Skeletal muscle tissue (tissue), 4 donors: ENCODE measurements around the gene PLCH1. TPM values are rescaled to one million over a fixed set of nuclear protein-coding genes. Genes with fewer than 3 reads are reported as not detected.

ENCODE experiments used
- H3K27ac ChIP-seq: one replicate; pipeline ENCODE4 v1.7.0; 2013; ENCODE audit warnings: mild to moderate bottlenecking, low read depth, low read length, inconsistent platforms
- H3K27me3 ChIP-seq, 3 donors: one replicate each; pipeline ENCODE4 v1.7.0; 2013; ENCODE audit warnings: low read length in 3 of 3; ENCODE audit not compliant: control insufficient read depth in 3 of 3, insufficient read depth in 3 of 3
- H3K36me3 ChIP-seq, 3 donors: one replicate each; pipeline ENCODE4 v1.7.0; 2013; ENCODE audit warnings: low read length in 3 of 3; ENCODE audit not compliant: control insufficient read depth in 3 of 3, insufficient read depth in 3 of 3
- H3K4me1 ChIP-seq, 3 donors: one replicate each; pipeline ENCODE4 v1.7.0; 2013; ENCODE audit warnings: low read length in 3 of 3, mild to moderate bottlenecking in 3 of 3; ENCODE audit not compliant: control insufficient read depth in 3 of 3, insufficient read depth in 3 of 3
- H3K4me3 ChIP-seq, 3 donors: one replicate each; pipeline ENCODE4 v1.7.0; 2013; ENCODE audit warnings: low read length in 3 of 3
- H3K9ac ChIP-seq, 3 donors: one replicate each; pipeline ENCODE4 v1.7.0; 2013; ENCODE audit warnings: low read length in 3 of 3, mild to moderate bottlenecking in 3 of 3, moderate library complexity in 2 of 3, low read depth in 1 of 3
- H3K9me3 ChIP-seq, 3 donors: one replicate each; pipeline ENCODE4 v1.7.0; 2013; ENCODE audit warnings: low read length in 3 of 3; ENCODE audit not compliant: control insufficient read depth in 3 of 3
- total RNA-seq: library from RNA; depleted of rRNA; stranded (reverse); fragments of >200 nt; gene quantifications from one replicate; pipeline ENCODE4 v1.2.3, GENCODE V29; 2014
- donor health status: Osteomylitis.

The PLCH1 gene
- total RNA-seq, 1 donor from 2014 or later, result 0.52 TPM

DNA sequence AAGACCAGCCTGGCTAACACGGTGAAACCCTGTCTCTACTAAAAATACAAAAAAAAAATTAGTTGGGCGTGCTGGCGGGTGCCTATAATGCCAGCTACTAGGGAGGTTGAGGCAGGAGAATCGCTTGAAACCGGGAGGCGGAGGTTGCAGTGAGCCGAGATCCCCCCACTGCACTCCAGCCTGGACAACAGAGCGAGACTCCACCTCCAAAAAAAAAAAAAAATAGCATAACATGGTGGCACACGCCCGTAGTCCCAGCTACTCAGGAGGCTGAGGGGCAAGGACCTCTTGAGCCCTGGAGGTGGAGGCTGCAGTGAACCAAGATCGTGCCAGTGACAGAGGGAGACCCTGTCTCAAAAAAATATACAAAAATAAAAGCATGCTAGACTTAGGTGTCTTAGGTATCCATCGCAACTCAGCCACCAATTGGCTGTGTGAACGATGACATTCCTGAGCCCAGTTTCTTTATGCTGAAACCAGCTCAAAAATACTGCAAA lies 6.2 kb downstream of the PLCH1 start:
- Histone ChIP-seq H3K27ac (no peak overlapping the region), H3K4me3 (no peak overlapping the region), H3K27me3 (peaks cover 9 to 27% (median 16%) of the 10 kb centered on the region in 3 donors), H3K36me3 (no peaks in the 10 kb centered on the region), H3K9me3 (no peaks in the 10 kb centered on the region), H3K9ac (no peak overlapping the region), H3K4me1 (peaks cover 0 to 3% (median 2%) of the 10 kb centered on the region in 3 donors)

DNA sequence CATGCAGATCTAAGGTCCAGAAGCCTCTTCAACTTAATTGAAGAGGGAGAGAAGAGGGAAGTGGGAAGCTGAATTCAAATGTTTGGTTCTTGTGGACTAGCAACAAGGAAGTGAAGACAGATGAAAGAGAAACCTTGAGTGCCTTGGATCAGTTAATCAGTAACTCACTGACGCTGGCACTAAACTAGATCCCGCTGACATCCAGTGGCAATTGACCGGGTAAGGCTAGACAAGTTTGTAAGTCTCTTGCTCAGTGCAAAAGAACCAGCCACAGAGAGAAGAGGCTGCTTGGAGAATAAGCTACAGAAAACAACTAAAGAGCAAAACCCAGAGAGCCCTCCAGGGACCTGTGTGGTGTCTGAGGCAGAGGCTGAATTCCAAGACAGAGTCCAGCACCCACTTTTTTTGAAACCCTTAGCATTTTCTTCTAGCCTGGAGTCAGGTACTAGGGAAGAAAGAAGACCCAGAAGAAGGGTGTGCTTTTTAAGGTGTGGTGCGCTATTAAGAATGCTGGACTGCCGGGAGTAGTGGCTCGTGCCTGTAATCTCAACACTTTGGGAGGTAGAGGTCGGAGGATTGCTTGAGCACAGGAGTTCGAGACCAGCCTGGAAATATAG lies 6.9 kb downstream of the PLCH1 start:
- H3K9me3 ChIP-seq, result no peaks in the 10 kb centered on the region
- no peak overlapping the region for H3K9ac ChIP-seq
- no peaks in the 10 kb centered on the region for H3K4me1 ChIP-seq
- H3K36me3 ChIP-seq, result no peaks in the 10 kb centered on the region
- no peak overlapping the region for H3K27ac ChIP-seq
- no peak overlapping the region for H3K4me3 ChIP-seq
- H3K27me3 ChIP-seq, result peaks cover 6 to 23% (median 10%) of the 10 kb centered on the region in 3 donors

GRCh38 chr3:155736381-155736780 lies 8.5 kb downstream of the PLCH1 start:
- peaks cover 0 to 14% (median 6%) of the 10 kb centered on the region in 3 donors for H3K27me3 ChIP-seq
- no peak overlapping the region for H3K27ac ChIP-seq
- no peak overlapping the region for H3K9ac ChIP-seq
- H3K36me3 ChIP-seq, result no peaks in the 10 kb centered on the region
- no peaks in the 10 kb centered on the region for H3K4me1 ChIP-seq
- no peak overlapping the region for H3K4me3 ChIP-seq
- H3K9me3 ChIP-seq, result no peaks in the 10 kb centered on the region

GRCh38 chr3:155730843-155731242 lies 14.0 kb downstream of the PLCH1 start:
- no peak overlapping the region for H3K4me3 ChIP-seq
- no peak overlapping the region for H3K9ac ChIP-seq
- H3K27me3 ChIP-seq, result no peaks in the 10 kb centered on the region
- no peak overlapping the region for H3K27ac ChIP-seq
- no peaks in the 10 kb centered on the region for H3K4me1 ChIP-seq
- no peaks in the 10 kb centered on the region for H3K36me3 ChIP-seq
- no peaks in the 10 kb centered on the region for H3K9me3 ChIP-seq

- Histone ChIP-seq H3K27me3 (no peaks in the 10 kb centered on the region), H3K4me1 (no peaks in the 10 kb centered on the region), H3K27ac (no peak overlapping the region), H3K9ac (no peak overlapping the region), H3K9me3 (no peaks in the 10 kb centered on the region), H3K4me3 (no peak overlapping the region), H3K36me3 (no peaks in the 10 kb centered on the region)
Observed at GRCh38 chr3:155727836-155728235, 17.0 kb downstream of the PLCH1 start.

DNA sequence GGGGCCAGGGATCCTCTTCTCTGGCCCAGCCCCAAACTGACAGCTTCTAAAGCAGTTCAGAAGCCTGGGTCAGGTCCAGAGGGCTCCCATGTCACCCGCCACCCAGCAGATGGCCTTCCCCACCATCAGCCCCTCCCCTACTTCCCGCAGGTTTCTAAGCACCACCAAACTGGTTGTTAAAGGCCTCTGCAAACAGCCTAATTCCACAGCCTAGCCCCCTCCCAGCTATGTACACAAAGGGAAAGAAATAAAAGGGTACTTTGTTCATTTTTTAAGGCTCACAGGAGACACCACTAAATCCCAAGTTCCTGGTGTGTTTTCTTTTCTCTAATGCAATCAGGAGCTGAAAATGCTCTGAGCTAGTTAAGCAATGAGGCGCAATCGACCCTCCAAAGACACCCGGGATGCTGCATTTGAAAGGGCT lies 30.6 kb downstream of the PLCH1 start:
- Histone ChIP-seq H3K27me3 (no peaks in the 10 kb centered on the region), H3K9ac (no peak overlapping the region), H3K36me3 (no peaks in the 10 kb centered on the region), H3K9me3 (peaks cover 0 to 2% (median 0%) of the 10 kb centered on the region in 3 donors), H3K4me1 (no peaks in the 10 kb centered on the region), H3K4me3 (no peak overlapping the region), H3K27ac (no peak overlapping the region)

DNA sequence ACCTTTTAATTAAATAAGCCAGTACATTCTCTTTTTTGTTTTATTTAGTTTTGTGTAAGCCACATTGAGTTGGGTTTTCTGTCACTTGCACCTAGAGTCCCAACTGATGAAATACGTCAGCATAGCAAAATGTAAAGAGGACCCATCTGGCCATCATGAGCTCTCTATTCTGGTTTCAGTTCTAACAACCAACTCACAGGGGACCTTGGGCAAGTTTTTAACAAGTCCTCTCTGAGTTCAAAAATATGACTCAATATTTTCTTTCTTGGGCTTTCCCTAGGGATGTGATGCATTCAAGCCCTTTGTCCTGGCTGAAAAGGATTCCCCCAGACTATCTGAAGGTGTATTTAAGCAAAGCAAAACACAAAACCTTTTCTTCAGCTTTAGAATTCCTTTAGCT lies 32.9 kb downstream of the PLCH1 start:
- Histone ChIP-seq H3K36me3 (no peaks in the 10 kb centered on the region), H3K4me1 (no peaks in the 10 kb centered on the region), H3K27ac (no peak overlapping the region), H3K4me3 (no peak overlapping the region), H3K9me3 (no peaks in the 10 kb centered on the region), H3K9ac (no peak overlapping the region), H3K27me3 (no peaks in the 10 kb centered on the region)

GRCh38 chr3:155704771-155705559 lies 39.9 kb downstream of the PLCH1 start:
- Histone ChIP-seq H3K9me3 (no peaks in the 10 kb centered on the region), H3K36me3 (no peaks in the 10 kb centered on the region), H3K27ac (no peak overlapping the region), H3K9ac (no peak overlapping the region), H3K4me1 (no peaks in the 10 kb centered on the region), H3K4me3 (no peak overlapping the region), H3K27me3 (no peaks in the 10 kb centered on the region)

DNA sequence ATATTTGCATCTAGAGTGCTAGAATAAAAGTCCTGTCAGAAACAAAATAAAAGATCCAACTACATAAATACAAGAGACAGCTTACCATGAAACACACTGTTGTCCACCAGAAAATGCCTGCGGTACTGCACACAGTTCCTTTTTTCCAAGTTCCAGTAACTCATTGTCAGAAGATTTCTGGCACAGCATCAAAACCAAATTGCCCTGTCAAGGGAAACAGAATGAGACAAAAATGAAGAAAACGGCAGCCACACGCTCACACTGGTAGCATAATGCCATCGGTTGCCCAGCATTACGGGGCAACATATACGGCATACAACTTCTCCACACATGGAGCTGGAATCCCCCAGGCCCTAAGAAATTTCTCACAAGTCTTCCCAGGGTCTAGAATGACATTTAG lies 40.8 kb downstream of the PLCH1 start:
- Histone ChIP-seq H3K4me1 (no peaks in the 10 kb centered on the region), H3K4me3 (no peak overlapping the region), H3K27me3 (no peaks in the 10 kb centered on the region), H3K9me3 (no peaks in the 10 kb centered on the region), H3K27ac (no peak overlapping the region), H3K36me3 (no peaks in the 10 kb centered on the region), H3K9ac (no peak overlapping the region)
